ENCODE results near the gene EFHC2.
"Not testable (repeated sequence)": the region's sequence is repeated elsewhere in the genome, so short reads cannot be mapped to it uniquely, and the experiment has no call there.

EFHC2 gene

DNA sequence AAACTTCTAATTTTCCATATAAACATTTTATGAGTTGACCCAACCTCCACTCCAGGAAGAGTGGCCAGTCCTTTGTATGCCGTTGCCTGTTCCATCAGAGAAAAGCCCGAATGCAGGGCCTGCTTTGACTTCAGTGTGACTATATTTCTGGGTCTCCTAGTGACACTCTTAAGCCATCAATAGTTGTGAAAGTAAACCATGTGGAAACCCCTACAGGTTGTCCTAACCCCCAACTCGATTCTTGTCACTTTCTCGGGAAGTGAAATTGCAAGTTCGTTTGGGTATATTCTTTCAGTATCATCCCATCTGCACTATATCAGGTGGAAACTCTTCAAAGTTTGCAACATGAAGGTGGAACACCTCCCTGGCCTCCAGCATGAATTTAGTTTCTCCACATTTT, 52.8 kb downstream of the EFHC2 start:
- no peak for DNase-seq

DNA sequence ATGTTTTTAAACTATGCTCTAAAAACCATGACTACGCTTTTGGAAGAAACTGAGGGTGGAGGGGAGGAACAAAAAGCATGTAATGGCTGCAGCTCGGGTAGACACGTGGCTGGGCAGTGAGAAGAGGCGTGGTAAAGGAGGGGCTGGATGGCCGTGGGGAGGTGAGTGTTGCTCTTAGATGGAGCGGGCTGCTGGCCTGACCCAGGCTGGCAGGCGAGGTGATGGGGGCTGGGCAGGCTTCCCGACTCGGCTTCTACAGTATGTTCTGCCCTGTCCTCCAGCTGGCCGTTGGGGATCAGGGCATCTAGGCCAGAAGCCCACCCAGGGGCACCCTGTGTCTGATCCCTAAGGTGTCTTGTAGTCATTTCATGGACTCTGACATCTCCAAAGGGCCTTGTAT, 60.7 kb downstream of the EFHC2 start:
- no peak for DNase-seq

DNA sequence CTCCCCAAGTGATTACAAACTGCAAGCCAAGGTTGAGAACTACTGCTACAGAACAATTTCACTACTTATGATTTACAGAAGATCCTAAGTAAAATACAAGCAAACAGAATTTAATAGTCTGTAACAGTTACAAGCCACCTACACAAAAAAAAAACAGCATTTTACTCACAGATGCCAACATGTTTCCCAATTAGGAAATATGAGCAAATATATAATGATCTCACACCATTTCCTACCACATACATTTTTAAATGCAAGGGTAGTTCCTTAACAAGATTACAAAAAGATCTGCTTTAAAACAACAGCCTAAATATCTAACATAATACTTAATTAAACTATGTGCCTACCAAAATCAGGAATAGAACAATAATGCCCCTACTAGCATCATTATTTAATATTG, 63.4 kb downstream of the EFHC2 start:
- no peak for DNase-seq

DNA sequence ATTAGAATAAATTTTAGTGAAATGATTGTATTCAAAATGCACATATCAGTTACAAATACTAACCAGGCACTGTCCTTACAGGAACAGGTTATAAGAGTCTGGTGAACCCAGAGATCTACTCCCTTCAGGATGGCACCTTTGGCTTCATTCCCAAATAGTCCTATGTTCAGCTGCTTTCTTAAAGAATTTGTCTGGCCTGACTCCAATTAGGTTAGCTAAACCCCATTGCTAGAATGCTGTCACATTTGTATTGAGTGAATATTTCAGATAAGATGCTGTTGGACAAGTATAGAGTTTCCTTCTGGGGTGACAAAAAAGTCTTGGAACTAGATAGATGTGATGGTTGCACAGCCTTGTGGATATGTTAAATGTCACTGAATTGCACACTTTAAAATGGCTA, 69.4 kb downstream of the EFHC2 start:
- DNase-seq = no peak

DNA sequence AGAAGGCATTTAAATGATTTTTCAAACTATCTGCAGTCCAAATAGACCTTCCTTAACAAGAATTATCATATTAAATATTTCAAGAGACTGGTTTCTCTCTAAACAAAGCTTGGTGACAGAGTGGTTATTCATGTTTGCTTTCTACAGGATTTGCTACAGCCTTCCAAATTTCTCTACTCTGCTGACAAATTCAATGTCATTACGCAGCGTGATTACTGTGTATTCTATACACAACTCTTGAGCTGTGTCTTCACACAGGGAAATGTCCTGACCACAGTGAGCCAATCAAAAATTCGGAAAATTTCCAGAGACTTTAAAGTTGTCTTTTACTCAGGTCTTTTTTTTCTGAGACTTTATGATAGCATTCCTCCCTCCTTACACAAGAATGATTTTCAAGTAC, 75.6 kb downstream of the EFHC2 start:
- no peak for DNase-seq

DNA sequence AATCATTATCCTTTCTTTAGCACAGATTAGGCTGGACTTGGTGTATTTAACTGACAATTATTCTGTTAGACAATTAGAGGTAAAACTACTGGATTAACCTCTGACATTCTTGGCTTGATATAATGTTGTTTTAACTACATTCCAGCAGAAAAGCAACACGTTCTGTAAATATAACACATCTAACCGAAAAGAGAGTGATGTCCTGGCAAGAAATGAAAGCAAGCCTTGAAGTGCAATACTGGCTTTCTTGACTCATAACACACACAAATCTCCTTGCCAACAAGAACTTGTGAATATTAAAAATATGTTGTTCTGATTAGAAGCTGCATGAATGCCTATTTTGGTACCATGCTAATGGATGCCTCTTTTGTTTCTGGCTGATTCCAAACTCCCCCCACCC, 76.4 kb downstream of the EFHC2 start:
- DNase-seq = no peak

DNA sequence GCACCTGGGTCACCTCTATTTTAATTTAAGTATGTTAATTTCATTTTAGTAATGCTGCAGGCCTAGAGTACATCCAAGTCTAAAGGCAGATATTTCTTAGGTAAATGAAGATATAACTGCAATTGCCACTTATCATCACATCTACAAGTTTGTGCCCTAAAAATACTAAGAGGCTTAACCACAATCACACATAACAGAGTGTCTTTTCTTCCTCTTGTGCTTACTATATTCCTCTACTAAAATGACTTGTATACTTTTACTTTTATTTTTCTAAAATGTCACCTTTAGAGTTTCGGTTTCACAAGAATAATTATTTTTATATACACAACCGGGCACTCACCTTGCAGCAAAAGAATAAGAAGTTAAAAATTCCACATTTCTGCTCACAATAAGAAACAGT, 77.9 kb downstream of the EFHC2 start:
- no peak for DNase-seq

DNA sequence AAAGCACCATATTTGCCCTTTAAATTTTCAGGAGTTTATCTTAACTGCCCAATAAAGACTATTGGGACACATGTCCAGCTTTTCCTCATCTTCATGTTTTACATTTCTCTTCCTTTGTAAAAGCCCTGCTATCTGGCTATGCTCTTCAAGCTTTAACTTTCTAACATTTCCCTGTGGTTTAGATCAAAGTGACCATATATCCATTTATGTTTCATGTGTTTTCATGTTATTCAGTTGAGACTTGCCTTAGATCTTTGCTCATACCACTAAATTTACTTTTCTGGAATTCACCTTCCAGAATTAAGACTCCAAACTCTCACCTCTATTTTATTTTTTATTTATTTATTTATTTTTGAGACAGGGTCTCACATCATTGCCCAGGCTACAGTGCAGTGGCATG, 78.5 kb downstream of the EFHC2 start:
- no peak for DNase-seq

DNA sequence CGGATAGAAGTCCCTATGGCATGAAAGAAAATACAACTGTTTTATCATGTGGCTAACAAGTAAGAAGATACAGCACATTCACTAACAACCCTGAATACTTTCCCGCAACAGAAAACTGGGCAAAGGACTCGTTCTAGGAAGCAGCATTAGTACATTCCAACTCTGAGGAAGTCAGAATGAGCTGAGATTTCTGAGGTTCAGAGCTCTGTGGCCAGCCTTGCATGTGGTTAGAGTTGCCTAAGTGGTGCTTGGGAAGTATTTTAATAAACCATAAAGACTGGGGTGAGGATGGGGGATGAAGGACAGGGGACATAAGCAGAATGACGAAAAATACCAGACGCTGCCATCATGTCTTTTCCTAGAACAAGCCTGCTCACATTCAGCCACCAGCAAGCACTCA, 82.2 kb downstream of the EFHC2 start:
- no peak for DNase-seq

DNA sequence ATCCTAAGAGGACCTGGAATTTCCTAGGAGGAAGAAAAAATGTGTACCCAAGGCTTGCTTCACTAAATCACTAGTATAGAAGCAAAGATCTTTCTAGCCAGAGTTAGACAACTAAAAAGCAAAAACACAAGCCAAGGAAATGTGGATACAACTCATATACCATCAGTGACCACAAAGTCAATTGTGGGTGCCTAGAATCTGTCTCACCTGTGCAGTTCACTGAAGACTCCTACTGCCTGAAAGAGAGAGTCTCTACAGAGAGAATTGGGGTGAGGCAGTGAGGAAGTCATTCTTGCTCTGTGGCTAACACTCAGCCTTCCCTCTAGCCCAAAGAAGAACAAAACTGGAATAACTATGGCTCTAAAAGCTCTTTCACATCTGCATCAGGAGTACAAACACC, 82.9 kb downstream of the EFHC2 start:
- DNase-seq = no peak

DNA sequence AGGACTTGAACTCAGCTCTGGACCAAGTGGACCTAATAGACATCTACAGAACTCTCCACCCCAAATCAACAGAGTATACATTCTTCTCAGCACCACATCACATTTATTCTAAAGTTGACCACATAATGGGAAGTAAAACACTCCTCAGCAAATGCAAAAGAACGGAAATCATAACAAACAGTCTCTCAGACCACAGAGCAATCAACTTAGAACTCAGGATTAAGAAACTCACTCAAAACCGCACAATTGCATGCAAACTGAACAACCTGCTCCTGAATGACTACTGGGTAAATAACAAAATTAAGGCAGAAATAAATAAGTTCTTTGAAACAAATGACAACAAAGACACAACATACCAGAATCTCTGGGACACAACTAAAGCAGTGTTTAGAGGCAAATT, 87.7 kb downstream of the EFHC2 start:
- DNase-seq = not testable (repeated sequence)

DNA sequence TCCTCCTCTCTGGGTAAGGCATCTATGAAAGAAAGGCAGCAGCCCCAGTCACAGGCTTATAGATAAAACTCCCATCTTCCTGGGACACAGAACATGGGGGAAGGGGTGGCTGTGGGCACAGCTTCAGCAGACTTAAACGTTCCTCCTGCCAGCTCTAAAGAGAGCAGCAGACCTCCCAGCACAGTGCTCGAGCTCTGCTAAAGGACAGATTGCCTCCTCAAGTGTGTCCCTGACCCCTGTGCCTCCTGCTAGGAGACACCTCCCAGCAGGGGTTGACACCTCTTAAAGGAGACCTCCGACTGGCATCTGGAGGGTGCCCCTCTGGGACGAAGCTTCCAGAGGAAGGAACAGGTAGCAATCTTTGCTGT, 89.9 kb downstream of the EFHC2 start:
- DNase-seq = no peak

DNA sequence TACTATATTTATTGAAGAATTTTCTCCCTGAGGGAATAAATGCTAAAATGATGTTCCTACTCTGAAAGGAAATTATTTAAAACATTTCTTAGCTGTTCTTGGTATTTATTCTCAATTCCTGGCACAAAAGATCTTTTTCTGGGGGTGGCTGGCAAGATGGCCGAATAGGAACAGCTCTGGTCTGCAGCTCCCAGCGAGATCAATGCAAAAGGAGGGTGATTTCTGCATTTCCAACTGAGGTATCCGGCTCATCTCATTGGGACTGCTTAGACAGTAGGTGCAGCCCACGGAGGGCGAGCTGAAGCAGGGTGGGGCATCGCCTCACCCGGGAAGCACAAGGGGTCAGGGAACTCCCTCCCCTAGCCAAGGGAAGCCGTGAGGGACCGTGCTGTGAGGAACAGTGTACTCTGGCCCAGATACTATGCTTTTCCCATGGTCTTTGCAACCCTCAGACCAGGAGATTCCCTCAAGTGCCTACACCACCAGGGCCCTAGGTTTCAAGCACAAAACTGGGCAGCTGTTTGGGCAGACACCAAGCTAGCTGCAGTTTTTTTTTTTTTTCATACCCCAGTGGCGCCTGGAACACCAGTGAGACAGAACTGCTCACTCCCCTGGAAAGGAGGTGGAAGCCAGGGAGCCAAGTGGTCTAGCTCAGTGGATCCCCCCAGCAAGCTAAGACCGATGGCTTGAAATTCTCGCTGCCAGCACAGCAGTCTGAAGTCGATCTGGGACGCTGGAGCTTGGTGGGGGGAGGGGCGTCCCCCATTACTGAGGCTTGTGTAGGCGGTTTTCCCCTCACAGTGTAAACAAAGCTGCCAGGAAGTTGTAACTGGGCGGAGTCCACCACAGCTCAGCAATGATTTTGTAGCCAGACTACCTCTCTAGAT, 90.5 kb downstream of the EFHC2 start:
- DNase-seq = not testable (repeated sequence)

DNA sequence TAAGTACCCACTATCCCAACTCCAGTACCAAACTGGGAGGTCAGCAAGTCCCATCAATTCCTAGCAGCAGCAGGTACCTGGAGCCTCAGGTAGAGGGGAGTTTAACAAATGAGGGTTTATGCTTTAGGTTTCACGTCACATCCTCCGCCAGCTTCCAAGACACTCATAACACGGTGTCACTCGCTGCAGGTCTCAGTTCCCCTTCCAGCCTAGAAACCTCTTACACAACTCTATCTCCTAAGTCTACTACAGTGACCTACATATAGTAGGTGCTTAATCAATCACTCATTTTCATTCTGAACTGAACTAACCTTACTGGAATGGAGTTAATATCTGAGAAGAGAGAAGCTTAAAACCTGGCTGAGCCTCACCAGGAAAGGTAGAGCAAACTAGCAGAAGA, 96.0 kb downstream of the EFHC2 start:
- DNase-seq = no peak

DNA sequence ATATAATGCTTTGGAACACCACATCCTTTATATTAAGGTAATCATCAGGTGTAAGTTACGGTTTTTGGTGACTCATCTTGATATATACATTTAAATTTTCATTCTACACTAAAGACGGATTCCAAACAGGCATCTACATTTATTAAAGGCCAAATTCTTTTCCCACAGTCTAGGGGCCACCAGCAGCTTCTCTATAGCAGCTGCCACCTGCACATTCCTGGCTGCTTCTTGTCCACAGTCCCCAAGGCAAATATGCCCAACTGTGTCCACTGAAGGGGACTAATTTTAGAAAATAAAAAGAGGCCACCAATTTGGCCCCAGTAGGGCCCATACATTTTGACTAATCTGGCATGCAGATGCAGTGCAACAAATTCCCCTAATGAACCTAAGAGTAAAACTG, 96.6 kb downstream of the EFHC2 start:
- DNase-seq = no peak

DNA sequence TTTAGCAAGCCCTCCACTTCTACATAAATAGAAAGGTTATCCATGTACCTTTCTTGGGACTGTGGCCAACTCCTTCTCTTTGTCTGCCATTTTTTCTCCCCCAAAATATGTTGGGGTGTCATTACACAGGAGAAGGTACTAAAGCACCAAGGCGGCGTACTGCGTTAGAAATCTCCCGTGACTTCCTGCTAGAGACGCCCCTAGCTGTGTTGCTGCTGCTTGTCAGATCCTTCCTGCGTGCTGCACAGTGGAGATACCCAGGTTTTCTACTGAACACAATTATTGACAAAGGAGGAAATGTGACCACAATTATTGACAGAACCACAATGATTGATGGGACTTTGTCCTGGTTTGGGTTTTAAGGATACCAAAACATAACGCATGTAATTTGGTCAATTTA, 97.7 kb downstream of the EFHC2 start:
- no peak for DNase-seq

DNA sequence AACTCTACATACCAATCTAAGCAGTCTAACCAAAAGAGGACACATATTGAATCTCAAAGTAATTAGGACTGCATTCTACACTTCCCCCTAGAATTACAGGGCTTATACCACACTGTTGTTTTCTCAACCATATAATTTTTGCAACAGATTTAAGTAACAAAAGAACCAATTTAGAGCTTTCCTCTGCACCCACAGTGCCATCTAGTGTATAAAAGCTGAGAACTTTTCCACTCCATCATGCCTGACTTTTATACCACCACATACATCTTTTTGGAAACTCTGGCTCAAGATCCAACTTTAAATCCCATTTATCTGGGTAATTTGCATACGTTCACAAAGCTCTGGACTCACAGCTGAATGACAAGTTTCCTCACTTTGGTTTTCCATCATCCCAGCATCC, 99.5 kb downstream of the EFHC2 start:
- DNase-seq = peak; percentile 14

DNA sequence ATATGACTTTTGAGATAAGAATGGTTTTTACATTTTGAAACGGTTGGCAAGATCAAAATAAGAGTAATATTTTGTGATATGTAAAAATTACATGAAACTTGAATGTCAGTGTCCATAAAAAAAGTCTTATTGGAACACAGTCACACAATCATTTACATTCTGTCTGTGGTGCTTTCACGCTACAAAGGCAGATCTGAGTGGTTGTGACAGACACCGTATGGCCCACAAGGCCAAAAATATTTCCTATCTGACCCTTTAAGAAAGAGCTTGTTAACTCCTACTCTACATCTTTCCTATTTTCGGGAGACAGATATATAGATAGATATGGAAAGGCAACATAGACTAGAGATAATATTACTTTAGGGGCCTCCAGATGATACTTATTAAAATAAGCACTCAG, 101.9 kb downstream of the EFHC2 start:
- no peak for DNase-seq

DNA sequence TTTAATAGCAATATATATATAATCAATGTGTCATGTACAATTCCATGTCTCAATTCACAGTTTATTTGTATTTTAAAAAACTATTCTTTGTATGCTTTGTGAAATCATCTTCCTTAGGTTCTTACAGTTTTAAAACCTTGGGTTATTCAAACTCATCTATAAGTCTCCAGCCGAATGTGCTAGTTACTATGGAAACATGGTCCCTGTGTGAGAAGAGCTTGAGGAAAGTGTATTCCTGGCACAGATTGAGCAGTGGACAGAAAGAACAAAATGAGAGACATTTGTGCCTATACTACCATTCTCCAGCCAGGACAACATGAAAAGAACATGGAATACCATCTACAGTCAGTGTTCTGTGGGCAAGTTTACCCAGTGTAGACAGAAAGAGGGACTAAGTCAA, 103.4 kb downstream of the EFHC2 start:
- no peak for DNase-seq

DNA sequence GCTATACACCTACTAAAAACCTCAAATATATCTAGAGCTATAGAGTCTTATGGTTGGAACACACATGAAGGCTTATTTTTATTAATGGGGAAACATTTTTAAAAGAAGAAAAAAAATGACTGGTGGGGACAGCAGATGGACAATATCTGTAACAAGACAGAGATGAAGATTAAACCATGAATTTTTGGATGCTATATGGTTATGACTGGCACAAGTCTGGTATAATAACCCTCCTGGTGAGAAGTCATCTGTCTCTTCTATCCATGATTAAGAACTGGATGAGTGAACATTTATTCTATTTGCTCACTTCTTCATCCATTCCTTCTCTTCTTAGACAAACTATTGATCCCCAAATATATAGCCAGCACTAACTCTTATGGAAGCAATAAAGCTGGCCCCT, 104.4 kb downstream of the EFHC2 start:
- no peak for DNase-seq

DNA sequence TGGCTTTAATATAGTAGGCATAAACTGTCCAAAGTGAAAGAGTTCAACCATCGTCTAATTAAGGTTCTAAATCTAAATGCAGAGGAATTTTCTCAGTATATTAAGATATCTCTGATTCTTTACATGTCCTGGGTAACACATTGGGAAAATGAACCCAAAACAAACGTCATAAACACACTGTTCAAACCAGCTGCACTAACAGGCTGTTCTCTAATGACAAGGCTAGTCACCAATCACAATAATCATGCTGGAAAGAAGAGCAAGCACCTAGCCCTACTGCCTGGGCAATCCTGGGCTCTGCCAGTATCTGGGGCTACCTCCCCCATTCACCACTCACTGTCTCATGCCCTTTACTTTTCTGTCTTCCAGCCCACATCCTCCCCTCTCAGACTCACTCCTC, 107.9 kb downstream of the EFHC2 start:
- no peak for DNase-seq

DNA sequence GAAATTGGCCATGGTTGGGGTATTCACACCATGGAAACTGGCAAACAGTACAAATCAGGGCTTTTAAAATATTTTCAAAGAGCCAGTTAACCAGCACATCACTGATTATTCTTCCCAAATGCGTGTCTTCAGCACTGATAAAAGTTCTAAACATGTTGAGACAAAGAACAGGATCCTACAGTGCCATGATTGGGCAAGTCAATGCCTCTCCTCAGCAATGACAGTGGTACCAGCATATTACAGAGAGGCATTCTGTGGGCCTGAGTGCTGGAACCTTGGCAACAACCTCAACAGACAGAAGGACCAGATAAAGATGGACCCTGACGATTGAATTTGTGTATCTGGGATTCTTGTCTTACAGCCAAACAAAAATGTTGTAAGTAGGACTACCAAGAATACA, 108.9 kb downstream of the EFHC2 start:
- no peak for DNase-seq

DNA sequence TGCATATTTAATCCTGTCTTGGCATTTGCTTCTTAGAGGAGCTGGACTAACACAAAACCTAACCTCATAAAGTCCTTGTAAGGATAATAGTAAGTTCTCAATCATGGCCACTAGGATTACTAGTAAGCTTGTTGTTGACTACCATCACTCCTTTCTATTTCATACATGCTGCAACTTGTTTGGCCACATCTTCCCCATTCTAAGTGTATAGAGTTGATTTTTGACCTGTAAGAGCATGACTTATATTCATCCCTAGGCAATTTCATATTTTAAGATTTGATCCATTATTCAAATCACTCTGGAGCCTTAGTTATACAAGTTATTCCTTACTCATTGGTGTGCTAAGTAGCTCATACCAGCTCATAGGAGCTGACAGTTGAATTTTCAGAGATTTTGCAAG, 109.4 kb downstream of the EFHC2 start:
- no peak for DNase-seq

DNA sequence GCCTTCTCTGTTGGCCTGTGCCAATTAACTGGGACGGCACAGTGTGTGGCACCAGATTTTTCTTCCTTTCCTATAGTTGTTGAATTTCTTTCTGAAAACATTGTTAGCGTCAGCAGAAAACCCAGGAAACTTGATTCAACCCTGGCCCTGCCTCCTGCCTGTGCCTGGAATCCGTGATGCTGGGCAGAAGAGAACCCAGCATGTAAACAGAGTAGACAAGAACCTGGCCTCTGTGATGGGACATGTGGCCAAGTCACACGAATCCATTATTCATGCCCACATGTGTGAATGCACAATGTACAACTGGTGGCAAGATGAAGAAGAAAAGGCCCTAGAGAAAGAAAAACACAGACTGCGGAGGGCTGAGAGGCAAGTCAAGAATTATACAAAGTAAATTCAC, 111.4 kb downstream of the EFHC2 start:
- DNase-seq = no peak

DNA sequence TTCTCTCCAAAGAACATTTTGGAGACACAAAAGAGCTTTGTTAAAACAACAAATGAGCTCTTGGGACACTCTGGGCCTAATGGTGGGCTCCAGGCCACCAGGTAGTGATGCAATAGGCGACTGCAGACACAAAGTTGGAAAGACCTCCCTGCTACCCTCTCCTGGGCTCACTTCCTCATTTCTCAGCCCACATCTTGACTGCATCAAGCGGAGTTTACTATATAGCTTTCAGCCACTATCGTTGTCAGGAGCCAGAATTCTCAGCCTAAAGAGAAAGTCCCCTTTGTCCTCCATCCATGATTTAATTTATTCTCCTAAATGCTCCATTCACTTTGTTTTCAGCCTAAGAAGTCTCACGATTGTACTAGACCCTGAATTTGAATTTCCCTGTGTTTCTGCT, 114.9 kb downstream of the EFHC2 start:
- no peak for DNase-seq

DNA sequence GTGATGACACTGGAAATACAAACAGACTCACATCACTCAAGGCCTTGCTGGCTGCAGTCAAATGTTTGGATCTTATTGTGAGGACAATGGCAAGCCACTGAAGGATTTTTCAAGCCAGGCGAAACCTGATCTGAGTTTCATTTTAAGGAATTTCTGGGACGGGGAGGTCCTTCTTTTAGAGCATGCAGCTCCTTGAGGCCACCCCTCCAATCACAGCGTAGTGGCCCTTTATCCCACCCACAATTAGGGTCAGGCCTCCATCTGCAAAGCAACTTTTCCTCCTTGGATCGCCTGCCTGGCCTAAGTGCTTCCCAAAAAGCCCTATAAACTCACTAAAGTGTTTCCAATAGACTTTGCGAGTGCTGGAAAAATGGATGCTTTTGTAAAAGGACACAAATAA, 115.5 kb downstream of the EFHC2 start:
- no peak for DNase-seq
